Neural cell (in vitro differentiated cells): ENCODE data around the gene LHPP. TPM values are rescaled to one million over a fixed set of nuclear protein-coding genes. Genes with fewer than 3 reads are reported as not detected.

Experiments
- H2AFZ ChIP-seq: fragments of 200-600, 300-800 bp; sonication (generic), shearing (Covaris generic); 2 replicates; pipeline ENCODE4 v1.6.0; 2014; ENCODE audit warnings: low read depth, mild to moderate bottlenecking, antibody characterized with exemption, low read length, moderate library complexity
- H3F3A ChIP-seq: fragments of 200-600 bp; shearing (Covaris generic); 2 replicates; pipeline ENCODE4 v1.6.1; 2016; ENCODE audit warnings: mild to moderate bottlenecking, moderate library complexity, mixed read lengths, antibody characterized with exemption, low read length; ENCODE audit not compliant: insufficient read depth, poor library complexity, severe bottlenecking
- H3K27ac ChIP-seq: fragments of 200-600, 300-800 bp; sonication (generic), shearing (Covaris generic); 2 replicates; pipeline ENCODE4 v1.5.1; 2014; ENCODE audit warnings: mild to moderate bottlenecking, low read length, moderate library complexity
- H3K27me3 ChIP-seq: fragments of 300-800, 200-600 bp; sonication (generic), shearing (Covaris generic); 2 replicates; pipeline ENCODE4 v1.6.0; 2014; ENCODE audit warnings: mild to moderate bottlenecking, low read depth, low read length, moderate library complexity; ENCODE audit not compliant: insufficient read depth
- H3K36me3 ChIP-seq: fragments of 300-800, 200-600 bp; sonication (generic), shearing (Covaris generic); 2 replicates; pipeline ENCODE4 v1.5.1; 2014; ENCODE audit warnings: mild to moderate bottlenecking, antibody characterized with exemption, low read length, moderate library complexity; ENCODE audit not compliant: insufficient read depth
- H3K4me2 ChIP-seq: fragments of 300-800, 200-600 bp; sonication (generic), shearing (Covaris generic); 2 replicates; pipeline ENCODE4 v1.6.0; 2014; ENCODE audit warnings: mild to moderate bottlenecking, low read length
- H3K4me3 ChIP-seq: fragments of 300-800, 200-600 bp; sonication (generic), shearing (Covaris generic); 2 replicates; pipeline ENCODE4 v1.5.1; 2014; ENCODE audit warnings: mild to moderate bottlenecking, low read length, moderate library complexity
- H3K79me2 ChIP-seq: fragments of 200-600 bp; shearing (Covaris generic); replicated peaks from 2 replicates; pipeline ENCODE4 v1.6.0; 2014; ENCODE audit warnings: mild to moderate bottlenecking, low read length, moderate library complexity; ENCODE audit not compliant: insufficient read depth
- H3K9ac ChIP-seq: fragments of 300-800, 200-600 bp; sonication (generic), shearing (Covaris generic); 2 replicates; pipeline ENCODE4 v1.6.1; 2016; ENCODE audit warnings: mild to moderate bottlenecking, low read length, mixed read lengths
- H3K9me2 ChIP-seq: fragments of 200-600 bp; shearing (Covaris generic); 2 replicates; pipeline ENCODE4 v1.6.1; 2016; ENCODE audit warnings: mild to moderate bottlenecking, low read length, mixed read lengths; ENCODE audit not compliant: insufficient read depth
- H3K9me3 ChIP-seq: fragments of 200-600, 300-800 bp; sonication (generic), shearing (Covaris generic); 2 replicates; pipeline ENCODE4 v1.6.1; 2016; ENCODE audit warnings: mild to moderate bottlenecking, mixed run types, low read length, moderate library complexity, mixed read lengths
- H4K20me1 ChIP-seq: fragments of 200-600 bp; shearing (Covaris generic); 2 replicates; pipeline ENCODE4 v1.6.1; 2016; ENCODE audit warnings: mild to moderate bottlenecking, mixed run types; ENCODE audit not compliant: insufficient read depth
- EP300 ChIP-seq: fragments of 450-650 bp; conservative IDR thresholded peaks from 2 replicates; pipeline ENCODE4 v1.6.1; 2014; ENCODE audit warnings: antibody characterized with exemption, mild to moderate bottlenecking, moderate library complexity; ENCODE audit not compliant: poor library complexity, severe bottlenecking
- EZH2 ChIP-seq: fragments of 200-600, 300-800 bp; shearing (Covaris generic), sonication (generic); IDR thresholded peaks from 2 replicates; pipeline ENCODE4 v1.6.1; 2014; ENCODE audit warnings: antibody characterized with exemption, low read length, borderline replicate concordance, mild to moderate bottlenecking; ENCODE audit not compliant: insufficient read depth, poor library complexity, severe bottlenecking
- MXI1 ChIP-seq: fragments of 450-650 bp; conservative IDR thresholded peaks from 2 replicates; pipeline ENCODE4 v1.6.1; 2014; ENCODE audit warnings: antibody characterized with exemption, mild to moderate bottlenecking; ENCODE audit not compliant: poor library complexity, severe bottlenecking
- POLR2AphosphoS5 ChIP-seq: IDR thresholded peaks from 2 replicates; pipeline ENCODE4 v1.6.1; 2012
- RAD21 ChIP-seq: fragments of 450-650 bp; conservative IDR thresholded peaks from 2 replicates; pipeline ENCODE4 v1.6.1; 2014; ENCODE audit warnings: antibody characterized with exemption, mild to moderate bottlenecking, moderate library complexity
- SMC3 ChIP-seq: fragments of 450-650 bp; conservative IDR thresholded peaks from 2 replicates; pipeline ENCODE4 v1.6.1; 2014; ENCODE audit warnings: antibody characterized with exemption, mild to moderate bottlenecking, moderate library complexity; ENCODE audit not compliant: poor library complexity
- TAF1 ChIP-seq: IDR thresholded peaks from 2 replicates; pipeline ENCODE4 v1.6.1; 2012; ENCODE audit warnings: low read depth
- polyA plus RNA-seq: library from polyadenylated mRNA; depleted of rRNA; stranded (reverse); fragments of >200 nt; gene quantifications from 2 replicates; pipeline ENCODE4 v1.2.3, GENCODE V29; 2014
- TF ChIP-seq, protein P1 (sequence below): fragments of 450-650 bp; IDR thresholded peaks from 2 replicates; pipeline ENCODE4 v1.5.1; 2014; ENCODE audit warnings: antibody characterized with exemption, mild to moderate bottlenecking, moderate library complexity; ENCODE audit not compliant: poor library complexity, severe bottlenecking
- TF ChIP-seq, protein P2 (sequence below): IDR thresholded peaks from 2 replicates; pipeline ENCODE4 v1.6.1; 2012; ENCODE audit warnings: borderline replicate concordance

Gene LHPP
- polyA plus RNA-seq, 1 donor from 2014 or later = 16.0 TPM

DNA sequence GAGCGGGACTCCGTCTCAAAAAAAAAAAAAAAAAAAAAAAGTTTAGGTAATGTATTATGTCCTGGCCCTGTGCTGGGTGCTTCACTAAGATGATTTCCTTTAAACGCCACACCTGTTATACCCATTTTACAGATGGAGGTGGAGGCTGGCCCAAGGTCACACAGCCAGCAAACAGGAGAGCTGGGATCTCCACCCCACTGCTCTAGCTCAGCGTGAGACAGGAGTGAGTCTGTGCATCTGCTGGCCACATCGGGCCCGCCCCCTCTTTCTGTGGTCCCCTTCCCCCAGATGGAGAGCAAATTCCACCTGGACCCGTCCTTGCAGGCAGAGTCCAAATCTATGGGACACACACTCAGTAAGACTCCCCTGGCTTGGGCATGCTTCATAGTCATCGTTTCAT, 51.0 kb downstream of the LHPP start:
- Histone ChIP-seq H2AFZ (no peak overlapping the region), H3K9me3 (no peaks in the 10 kb centered on the region), H3K9me2 (no peaks in the 10 kb centered on the region), H3K36me3 (no peaks in the 10 kb centered on the region), H3F3A (no peaks in the 10 kb centered on the region), H3K79me2 (no peaks in the 10 kb centered on the region), H3K4me2 (no peak overlapping the region), H3K9ac (no peak overlapping the region), H3K27me3 (no peaks in the 10 kb centered on the region), H3K27ac (no peak overlapping the region), H4K20me1 (no peaks in the 10 kb centered on the region), H3K4me3 (no peak overlapping the region)
- no peak for TF ChIP-seq RAD21
- no peak for TF ChIP-seq MXI1
- TF ChIP-seq EZH2 = no peak
- no peak for TF ChIP-seq POLR2AphosphoS5
- TF ChIP-seq TAF1 = no peak
- TF ChIP-seq, protein P1, sequence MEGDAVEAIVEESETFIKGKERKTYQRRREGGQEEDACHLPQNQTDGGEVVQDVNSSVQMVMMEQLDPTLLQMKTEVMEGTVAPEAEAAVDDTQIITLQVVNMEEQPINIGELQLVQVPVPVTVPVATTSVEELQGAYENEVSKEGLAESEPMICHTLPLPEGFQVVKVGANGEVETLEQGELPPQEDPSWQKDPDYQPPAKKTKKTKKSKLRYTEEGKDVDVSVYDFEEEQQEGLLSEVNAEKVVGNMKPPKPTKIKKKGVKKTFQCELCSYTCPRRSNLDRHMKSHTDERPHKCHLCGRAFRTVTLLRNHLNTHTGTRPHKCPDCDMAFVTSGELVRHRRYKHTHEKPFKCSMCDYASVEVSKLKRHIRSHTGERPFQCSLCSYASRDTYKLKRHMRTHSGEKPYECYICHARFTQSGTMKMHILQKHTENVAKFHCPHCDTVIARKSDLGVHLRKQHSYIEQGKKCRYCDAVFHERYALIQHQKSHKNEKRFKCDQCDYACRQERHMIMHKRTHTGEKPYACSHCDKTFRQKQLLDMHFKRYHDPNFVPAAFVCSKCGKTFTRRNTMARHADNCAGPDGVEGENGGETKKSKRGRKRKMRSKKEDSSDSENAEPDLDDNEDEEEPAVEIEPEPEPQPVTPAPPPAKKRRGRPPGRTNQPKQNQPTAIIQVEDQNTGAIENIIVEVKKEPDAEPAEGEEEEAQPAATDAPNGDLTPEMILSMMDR = no peak
- TF ChIP-seq, protein P2, sequence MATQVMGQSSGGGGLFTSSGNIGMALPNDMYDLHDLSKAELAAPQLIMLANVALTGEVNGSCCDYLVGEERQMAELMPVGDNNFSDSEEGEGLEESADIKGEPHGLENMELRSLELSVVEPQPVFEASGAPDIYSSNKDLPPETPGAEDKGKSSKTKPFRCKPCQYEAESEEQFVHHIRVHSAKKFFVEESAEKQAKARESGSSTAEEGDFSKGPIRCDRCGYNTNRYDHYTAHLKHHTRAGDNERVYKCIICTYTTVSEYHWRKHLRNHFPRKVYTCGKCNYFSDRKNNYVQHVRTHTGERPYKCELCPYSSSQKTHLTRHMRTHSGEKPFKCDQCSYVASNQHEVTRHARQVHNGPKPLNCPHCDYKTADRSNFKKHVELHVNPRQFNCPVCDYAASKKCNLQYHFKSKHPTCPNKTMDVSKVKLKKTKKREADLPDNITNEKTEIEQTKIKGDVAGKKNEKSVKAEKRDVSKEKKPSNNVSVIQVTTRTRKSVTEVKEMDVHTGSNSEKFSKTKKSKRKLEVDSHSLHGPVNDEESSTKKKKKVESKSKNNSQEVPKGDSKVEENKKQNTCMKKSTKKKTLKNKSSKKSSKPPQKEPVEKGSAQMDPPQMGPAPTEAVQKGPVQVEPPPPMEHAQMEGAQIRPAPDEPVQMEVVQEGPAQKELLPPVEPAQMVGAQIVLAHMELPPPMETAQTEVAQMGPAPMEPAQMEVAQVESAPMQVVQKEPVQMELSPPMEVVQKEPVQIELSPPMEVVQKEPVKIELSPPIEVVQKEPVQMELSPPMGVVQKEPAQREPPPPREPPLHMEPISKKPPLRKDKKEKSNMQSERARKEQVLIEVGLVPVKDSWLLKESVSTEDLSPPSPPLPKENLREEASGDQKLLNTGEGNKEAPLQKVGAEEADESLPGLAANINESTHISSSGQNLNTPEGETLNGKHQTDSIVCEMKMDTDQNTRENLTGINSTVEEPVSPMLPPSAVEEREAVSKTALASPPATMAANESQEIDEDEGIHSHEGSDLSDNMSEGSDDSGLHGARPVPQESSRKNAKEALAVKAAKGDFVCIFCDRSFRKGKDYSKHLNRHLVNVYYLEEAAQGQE = no peak
- TF ChIP-seq EP300 = no peak
- no peak for TF ChIP-seq SMC3

DNA sequence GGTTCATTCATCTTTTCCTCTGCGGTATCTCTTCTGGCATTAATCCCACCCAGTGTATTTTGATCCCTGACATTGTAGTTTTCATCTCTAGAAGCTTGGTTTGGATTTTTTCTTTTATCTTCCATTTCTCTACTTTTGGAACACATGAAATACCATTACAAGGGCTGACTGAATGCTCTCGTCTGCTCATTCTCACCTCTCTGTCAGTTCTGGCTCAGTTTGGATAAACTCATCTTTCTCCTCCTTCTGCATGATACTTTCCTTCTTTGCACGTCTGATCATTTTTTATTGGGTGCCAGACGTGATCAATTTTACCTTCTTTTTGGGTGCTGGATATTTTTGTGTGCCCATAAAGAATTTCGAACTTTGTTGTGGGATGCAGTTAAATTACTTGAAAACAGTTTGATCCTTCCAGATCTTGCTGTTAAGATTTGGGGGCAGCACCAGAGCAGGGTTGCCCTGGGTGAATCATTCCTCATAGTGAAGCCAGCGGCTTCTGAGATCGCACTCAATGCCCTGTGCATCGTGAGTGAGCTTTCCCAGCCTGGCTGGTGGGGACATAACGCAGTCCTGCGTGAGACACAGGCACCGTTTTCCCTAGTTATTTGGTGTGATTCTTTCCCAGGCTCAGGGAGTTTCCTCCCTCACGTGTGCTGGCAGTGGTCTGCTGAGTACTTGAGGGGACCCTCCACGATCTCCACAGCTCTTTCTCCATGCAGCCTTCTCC, 53.8 kb downstream of the LHPP start:
- no peaks in the 10 kb centered on the region for H3K79me2 ChIP-seq
- no peak overlapping the region for H3K4me2 ChIP-seq
- no peaks in the 10 kb centered on the region for H3K9me2 ChIP-seq
- no peak overlapping the region for H2AFZ ChIP-seq
- TF ChIP-seq EP300 (no peak), TAF1 (no peak), POLR2AphosphoS5 (no peak), EZH2 (no peak)
- TF ChIP-seq, protein P1 = no peak
- TF ChIP-seq, protein P2 = no peak
- H3K36me3 ChIP-seq = no peaks in the 10 kb centered on the region
- no peaks in the 10 kb centered on the region for H3F3A ChIP-seq
- no peaks in the 10 kb centered on the region for H3K9me3 ChIP-seq
- no peaks in the 10 kb centered on the region for H3K27me3 ChIP-seq
- no peak overlapping the region for H3K4me3 ChIP-seq
- H4K20me1 ChIP-seq = no peaks in the 10 kb centered on the region
- H3K27ac ChIP-seq = no peak overlapping the region
- no peak overlapping the region for H3K9ac ChIP-seq
